Activated CD4-positive, alpha-beta T cell treated with anti-CD3 and anti-CD28 coated beads for 4 hours (primary cell): ENCODE data around the gene CCL4L2.
A peak's percentile ranks its signal among the peaks of the same experiment; 100 is the strongest.
"Not testable (repeated sequence)": the region's sequence is repeated elsewhere in the genome, so short reads cannot be mapped to it uniquely, and the experiment has no call there.

Experiments
- DNase-seq, 2 donors: peaks; one replicate each; pipeline ENCODE4 v3.0.0-alpha.2; 2020

The CCL4L2 gene

DNA sequence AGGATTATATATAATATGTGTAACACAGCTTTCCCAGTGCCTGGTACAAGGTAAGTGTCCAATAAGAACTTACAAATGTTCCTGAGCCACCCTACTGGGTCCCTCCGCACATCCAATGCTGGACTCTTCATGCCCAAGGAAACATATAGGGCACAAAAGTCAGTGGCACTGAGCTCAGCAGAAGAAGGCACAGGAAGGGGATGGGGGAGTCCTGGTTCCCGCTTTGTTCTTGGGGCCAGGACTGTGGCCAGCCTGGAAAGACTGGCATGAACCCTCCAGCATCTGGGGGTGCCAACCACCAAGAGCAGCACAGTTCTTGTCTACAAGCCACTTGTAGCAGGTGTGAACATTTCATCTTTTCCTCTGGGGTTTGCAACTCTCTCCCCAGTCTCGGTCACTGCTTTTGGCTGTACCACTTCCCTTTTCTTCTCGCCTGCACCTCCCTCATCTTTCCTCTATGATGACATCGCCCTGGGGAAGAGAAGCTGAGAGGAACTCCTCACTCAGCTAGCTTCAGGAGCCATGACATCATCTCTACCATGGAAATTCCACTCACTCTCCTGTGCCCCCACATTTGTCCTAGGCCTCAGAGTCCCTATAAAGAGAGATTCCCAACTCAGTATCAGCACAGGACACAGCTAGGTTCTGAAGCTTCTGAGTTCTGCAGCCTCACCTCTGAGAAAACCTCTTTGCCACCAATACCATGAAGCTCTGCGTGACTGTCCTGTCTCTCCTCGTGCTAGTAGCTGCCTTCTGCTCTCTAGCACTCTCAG is at the start of gene CCL4L2:
Gene CCL4L2 (plus strand): TSS at position 625 of the 773 bp plus-strand sequence.
- not testable (repeated sequence) for DNase-seq

DNA sequence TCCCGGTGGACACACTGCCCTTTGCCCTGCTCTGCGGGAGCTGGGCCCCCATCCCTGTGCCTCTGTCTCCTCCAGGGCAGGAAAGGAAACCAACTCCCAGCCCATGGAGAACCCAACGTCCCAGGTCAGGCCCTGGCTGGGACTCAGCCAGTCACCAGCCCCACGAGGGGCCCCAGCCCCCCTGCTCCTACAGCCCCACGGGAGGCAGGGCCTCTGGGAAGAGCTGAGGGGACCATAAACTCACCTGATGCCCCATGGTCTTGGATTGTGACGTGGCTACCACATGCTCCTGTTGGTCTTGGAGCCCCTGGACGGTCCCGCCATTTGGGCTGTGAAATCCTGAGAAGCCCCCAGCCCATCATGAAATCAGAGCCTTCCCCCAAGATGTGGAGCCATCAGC is 42.0 kb upstream of the CCL4L2 start:
- DNase-seq, result not testable (repeated sequence)

DNA sequence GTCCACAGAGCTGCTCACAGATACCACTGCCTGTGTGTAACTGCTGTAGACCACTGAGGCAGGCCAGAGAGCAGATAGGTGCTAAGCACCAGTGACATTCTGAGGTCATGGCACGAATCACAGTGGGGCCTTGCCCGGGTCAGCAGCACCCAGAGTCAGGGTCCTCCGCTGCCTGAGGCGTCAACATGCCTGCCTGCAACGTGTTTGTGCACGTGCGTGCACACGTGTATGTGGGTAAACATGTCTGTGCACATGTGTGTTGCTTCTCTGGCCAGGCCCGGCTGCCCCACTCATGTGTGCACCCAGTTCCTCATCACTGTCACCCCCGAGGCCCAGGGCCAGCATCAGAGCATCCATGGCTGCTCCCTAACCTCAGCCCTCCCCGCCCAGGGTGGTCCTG is 34.3 kb upstream of the CCL4L2 start, which contains the start of gene TBC1D3B:
Gene TBC1D3B (minus strand): TSS at position 101 of the 400 bp plus-strand sequence. CDS start 1,586 bp downstream, outside the sequence.
- DNase-seq, result not testable (repeated sequence)

DNA sequence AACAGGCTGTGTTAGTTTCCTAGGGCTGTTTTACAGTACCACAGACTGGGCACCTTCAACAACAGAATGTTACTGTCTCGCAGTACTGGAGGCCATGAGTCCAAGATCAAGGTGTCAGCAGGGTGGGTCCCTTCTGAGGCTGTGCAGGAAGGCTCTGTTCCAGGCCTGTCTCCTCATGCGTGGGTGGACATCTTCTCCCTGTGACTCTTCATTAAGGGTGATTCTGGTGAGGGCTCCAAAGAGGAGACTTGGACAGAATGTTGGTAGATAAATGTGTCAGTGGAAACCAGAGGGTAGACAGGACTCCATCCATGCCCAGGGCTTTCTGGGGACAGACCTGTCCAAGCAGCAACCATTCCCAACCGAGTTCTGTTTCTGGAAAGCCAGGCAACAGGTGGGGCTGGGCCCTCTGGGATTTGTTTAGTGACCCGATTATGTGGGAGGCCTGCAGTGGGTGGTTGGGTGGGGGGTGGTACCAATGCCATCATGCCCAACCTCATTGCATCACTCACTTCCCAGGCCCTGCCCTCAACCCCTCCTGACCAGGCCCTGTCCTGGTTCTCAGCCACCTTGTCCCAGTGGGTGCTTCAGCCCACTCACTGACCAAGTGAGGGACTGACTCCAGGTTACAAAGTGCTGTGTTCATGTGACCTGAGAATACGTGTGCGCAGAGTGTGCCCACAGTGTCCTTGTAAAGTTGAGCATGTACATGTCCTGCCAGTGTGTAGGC is 29.3 kb upstream of the CCL4L2 start:
- DNase-seq, result not testable (repeated sequence)

DNA sequence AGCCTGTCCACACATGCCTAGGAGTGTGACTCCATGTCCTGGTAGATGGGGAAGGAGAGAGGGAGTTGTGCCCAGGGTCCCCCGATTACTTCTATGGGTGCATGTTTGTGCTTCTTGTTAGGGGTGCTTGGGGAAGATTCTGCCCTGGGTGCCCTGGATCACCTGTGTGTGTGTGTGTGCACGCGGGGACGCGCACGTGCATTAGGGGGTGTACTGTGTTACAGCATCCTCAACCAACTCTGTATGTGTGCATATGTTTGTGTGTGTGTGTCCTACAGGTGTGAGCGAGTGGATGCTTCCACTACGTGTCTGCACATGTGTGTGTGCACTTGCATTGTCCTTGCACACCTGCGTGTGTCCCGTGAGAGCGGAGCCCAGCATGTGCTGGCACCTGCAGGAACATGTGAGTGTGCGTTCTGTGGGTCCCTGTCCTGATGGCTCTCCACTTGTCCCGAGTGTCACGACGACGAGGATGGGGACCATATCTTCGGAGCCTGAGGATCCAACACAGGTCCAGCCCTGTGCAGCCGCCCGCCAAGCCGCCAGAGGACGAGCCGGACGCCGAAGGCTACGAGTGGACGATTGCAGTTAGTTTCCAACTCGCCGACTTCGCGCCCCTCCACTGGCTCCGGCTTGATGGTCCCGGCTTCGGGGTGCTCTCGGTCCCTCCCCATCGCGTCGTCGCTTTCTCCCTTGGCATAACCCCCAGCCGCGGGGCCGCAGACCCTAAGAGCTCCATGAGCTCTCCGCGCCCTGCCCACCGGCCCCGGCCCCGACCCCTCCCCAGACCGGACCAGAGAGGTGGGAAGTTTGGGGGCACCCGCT is 28.5 kb upstream of the CCL4L2 start:
- no peak for DNase-seq

DNA sequence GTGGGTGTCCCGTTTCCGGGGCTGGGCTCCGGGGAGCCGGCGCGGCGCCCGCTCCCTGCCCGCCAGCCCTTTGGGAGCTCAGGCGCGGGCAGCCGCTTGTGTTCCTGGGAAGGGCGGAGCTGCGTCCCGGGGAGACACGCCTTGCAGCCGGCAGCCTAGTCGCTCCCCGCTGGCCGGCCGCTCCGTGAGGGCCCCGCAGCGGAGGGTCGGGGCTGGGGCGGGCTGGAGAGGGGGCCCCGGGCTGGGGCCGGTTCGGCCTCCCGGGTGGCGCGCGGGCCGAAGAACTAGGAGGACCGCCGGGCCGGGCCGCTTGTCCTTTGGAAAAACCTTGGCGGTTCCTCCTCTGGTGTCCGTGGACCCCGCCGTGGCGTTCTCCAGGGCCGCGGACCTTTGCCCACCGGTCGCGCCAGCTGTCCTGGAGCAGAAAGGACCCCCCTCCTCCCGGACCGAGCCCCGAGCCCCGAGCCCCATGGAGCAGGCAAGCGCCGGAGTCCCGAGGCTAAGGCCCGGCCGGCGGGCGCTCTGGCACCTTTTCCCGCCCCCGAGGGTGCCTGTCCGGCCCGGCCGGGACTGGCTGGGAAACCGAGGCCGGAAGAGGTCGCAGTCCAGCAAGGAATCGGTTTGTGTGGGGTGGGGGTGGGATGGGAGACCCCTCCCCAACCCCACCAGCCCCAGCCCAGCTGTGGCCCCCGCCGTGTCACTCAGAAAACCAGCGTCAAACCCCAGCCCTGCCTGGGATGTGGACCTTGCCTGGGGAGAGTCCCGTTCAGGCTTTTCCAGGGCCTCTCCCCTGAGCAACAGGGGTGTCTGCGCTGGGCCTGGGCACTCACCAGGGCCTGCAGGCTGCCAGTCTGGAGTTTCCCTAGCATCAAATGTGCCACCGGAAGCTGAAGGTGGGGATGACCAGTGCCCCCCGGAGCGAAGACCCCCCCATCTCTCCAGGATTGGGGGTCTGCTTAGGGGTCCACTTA is 27.6 kb upstream of the CCL4L2 start:
- no peak for DNase-seq

DNA sequence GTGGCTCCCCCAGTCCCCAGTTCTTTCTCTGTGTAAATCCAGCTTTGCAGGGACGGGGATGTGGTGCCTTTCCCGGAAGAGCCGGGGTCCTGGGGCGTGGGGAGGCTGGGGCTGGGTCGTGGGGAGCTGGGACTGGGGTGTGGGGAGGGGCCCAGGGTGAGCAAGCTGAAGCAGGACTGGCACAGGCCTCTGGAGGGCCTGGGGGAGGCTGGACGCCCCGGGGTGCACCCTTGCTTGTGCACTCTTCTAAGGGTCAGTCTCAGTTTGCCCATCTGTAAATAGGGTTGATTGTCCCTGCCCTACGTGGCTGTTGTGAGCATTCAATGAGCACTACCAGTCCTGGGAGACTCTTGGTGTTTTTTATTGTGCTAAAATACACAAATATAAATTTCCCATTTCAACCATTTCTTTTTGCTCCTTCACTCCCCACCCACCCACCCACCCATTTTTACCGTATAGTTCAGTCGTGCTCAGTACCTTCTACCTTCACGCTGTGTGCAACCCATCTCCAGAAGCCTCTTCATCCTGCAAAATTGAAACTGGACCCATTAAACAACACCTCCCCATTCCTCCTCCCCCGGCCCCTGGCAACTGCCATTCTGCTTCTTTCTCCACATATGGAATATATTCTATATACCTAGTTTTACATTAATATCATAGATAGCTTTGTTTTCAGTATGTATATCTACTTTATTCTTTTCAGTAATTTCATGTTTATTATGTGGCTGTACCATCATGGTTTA is 26.7 kb upstream of the CCL4L2 start:
- DNase-seq, result no peak

DNA sequence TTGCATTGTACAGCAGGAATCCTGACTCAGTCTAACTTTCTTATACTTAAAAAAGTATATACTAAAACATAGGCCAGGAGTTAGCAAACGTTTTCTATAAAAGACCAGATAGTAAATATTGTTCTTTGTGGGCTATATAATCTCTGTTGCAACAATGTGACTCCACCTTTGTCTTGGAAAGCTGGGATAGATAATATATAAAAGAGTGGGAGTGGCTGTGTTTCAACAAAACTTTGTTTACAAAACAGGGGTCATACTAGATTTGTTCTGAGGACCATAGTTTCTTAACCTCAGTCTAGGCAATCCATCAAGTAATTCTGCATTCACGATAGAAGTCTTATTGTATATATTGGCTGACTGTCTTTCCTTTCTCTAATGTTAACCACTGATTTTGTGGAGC is 25.4 kb upstream of the CCL4L2 start:
- DNase-seq, result no peak

DNA sequence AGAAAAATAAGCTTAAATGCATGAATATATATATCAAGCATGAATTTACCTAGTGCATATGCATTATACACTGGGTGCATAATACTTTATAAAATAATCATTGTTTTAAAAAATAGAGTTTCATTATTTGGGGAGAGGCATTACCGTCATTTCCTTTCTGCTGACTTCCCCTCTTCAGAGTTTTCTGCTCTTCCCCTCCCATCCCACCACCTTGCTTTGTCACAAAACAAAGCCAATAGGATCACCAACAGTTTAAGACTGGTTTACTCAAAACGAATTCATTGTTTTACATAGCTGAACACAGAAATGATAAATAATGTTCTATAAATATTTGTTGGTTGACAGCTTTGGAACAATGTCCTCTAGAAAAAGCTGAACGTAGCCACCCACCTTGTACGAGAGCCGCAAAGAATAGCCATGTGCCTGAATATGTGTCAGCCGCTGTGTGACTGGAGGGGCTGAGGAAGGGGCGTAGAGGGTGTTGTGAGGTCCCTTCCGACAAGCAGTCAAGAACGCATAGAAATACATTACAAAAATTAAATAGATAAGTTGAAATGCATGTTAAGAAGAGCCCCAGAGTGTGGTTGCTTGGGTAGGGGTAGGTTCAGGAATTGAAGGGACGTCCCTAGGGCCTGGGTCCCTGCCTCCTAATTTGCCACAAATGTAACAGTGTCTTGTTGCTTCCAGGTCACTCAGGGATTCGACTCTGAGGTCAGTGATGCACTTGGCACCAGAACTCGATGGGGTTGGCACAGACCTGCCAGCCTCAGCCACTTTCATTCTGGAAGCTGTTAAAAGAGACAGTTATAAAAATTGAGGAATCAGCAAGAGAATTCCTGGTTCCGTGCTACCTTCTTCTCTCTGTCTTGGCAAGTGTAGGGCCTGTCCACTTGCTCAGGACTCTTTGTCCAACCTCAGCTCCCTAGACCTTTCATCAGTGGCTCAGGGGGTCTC is 23.8 kb upstream of the CCL4L2 start:
- not testable (repeated sequence) for DNase-seq

DNA sequence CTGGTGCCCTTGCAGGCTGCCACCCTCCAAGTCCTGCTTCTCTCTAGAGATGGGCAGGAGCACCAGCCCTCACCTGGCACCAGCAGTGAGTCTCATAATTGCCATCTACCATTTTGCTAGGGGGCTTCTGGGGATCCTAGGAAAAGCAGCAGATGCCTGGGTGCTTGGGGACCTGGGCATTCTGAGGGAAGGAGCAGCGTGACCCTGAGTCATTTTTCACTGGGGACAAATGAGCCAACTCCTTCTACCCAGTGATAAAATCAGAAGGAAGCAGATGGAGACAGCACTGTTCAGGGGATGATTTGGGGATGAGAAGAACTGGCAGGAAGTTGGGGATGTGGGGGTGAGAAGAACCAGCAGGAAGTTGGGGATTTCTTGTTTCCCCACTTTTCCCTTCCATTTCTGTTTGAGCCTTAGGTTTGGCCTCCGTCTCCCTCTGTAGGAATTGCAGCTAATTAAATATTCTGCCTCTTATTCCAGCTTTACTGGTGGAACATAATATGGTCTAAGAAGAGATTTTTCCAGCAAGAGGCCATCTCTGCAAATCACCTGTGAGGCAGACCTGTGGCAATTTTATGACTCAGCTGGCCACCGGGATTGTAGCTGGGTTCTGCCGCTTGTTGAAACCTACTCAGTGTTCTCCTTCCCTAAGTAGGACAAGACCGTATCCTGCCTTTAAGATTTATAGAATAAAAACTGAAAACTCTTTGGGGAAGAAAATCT is 22.8 kb upstream of the CCL4L2 start:
- not testable (repeated sequence) for DNase-seq

DNA sequence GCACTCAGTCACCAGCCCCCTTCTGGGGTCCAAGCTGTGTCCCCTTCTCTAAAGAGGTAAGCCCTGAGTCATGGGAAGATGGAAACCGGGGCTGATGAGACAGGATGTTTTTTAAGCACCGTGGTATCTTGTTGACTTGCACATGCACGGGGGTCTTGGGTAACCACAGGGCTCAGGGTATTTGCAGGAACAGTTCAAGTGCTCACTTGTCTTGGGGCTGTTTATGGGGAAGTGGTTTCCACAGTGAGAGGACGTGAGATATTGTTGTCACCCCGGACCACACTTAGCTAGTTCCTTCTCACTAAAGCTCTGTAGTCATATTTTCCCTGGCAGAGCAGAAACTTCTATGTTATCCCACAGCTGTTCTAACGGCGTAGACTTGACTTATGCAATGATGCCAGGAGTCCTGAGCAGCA is 22.0 kb upstream of the CCL4L2 start:
- DNase-seq, result peak in 1 of 2 donors; percentile 40

DNA sequence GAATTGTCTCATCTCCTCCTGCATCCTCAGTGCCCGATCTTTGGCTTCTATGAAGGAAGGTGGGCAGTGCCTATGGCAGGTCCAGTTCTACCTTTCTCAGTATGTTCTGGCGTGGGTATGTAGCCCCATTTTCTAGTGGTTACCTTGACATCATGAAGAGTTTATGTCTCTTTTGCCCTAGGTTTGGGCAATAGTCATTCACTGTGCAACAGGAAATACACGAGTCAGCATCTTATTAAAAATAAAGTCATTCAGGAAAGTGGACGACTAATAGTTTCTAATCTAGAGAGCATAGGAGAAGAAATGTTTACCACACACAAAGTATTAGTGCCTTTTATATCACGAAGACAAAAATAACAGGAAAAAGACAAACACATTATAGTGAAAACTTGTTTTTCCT is 20.9 kb upstream of the CCL4L2 start:
- DNase-seq, result not testable (repeated sequence)

DNA sequence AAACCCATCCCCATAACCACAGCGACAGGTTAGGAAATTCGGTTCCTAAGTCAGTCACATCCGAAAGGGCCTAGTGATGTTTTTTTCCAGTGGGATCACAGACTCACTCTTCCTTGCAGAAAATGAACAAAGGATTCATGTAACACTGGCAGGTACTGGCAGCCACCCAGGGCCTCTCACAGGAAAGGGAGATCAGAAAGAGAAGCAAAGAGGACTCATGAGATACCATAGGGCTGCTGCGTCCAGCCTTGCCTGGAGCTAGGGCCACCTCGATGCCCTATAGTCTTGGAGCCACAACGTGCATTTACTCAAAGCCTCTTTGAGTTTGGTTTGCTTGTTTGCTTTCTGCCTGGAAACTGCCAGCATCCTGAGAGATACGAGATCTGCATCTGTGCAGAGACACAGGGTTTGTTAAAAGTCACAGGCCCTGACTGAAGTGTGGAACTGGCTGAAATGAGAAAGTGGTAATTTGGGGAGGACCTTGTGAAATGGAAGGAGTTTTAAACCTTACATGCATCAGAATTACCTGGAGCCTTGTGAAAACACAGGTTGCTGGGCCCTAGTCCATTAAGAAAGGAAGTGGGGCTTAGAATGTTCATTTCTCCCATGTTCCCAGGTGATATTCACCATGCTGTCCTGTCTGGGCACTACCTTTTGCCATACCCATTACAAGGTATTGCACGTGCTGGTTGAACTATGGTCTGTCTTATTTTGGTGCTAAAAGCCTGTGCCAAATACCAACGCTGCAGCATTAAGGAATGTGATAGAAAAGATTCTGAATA is 20.1 kb upstream of the CCL4L2 start:
- not testable (repeated sequence) for DNase-seq

DNA sequence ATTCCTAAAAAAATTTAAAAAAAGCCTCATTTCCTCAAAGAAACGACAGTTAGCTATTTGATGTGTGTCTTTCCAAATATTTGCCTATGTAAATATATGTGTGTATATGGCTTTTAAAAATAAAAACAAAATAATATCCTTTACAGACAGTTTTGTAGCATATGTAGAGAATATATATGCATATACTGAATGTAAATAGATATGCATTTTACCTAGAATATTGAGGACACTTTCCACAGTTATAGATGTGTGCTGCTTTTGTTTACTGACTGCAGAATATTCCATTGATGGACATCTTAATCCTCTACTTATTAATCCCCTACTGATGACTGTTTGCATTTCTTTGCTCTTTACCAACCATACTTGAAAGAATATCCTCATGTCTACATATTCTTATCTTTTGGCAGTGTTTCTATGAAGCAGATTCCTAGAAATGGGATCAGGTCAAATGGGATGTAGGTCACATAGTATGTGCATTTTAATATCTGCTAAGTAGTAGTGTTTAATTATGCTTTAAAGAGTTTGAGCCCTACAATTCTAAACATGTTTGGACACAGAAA is 17.6 kb upstream of the CCL4L2 start:
- DNase-seq, result no peak

DNA sequence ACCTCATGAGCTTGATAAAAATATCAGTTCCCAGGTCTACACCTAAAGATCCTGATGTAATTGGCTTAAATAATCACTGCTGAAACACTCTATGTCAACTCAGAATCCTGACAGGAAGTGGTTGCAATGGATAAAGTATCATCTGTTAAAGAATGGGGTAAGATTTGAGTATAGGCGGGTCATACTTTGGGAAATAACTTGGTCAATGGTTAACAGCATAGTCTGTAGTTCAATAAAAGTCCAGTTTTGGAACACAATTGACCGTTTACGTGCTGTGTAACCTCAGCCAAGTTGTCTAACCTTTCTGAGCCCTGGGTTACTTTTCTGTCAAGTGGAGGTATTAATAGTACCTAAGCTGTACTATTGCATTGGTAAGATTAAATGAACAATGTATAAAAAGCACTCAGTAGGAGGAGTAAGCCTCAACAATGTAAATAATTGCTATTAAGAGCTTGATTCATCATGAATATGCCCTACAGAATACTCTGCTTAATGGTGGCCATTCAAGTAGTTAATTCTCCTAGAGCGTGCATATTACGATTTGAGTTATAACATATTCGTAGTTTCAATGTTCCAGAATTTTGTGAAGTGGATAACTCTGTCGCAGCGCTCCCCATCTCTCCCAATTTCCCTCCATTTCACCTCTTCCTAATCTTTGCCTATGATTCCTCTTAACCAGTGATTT is 16.6 kb upstream of the CCL4L2 start:
- DNase-seq, result not testable (repeated sequence)

DNA sequence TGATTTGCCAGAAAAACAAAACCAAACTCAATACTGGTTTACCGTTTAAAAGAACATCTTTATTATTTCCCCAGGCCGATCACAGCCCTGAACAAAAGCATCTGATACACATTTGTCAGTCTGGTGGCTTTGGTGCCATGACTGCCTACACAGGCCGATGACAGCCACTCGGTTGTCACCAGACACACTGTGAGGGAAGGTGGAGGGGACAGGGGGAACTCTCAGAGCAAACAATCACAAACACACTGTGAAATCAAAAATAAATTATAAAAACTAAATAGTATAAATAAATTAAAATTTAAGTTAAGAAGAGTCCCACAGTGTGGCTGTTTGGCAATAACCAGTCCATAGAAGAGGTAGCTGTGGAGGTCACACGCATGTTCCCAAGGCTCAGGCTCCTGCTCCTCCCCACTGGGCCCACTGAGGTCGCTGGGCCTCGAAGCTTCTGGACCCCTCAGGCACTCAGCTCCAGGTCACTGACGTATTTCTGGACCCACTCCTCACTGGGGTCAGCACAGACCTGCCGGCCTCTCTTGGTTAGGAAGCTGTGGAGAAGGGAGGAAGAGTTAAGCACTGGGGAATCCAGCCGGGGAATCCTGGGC is 15.9 kb upstream of the CCL4L2 start:
- not testable (repeated sequence) for DNase-seq
